Neural progenitor cell (in vitro differentiated cells): ENCODE measurements around the gene RANGAP1. TPM values are rescaled to one million over a fixed set of nuclear protein-coding genes. Genes with fewer than 3 reads are reported as not detected.
"Not testable (repeated sequence)": the region's sequence is repeated elsewhere in the genome, so short reads cannot be mapped to it uniquely, and the experiment has no call there.

ENCODE experiments used
- DNase-seq: peaks from one replicate; pipeline ENCODE4 v3.0.0-alpha.2; 2016; ENCODE audit warnings: low spot score
- H2AFZ ChIP-seq: fragments of 200-600 bp; sonication (generic); replicated peaks from 2 replicates; pipeline ENCODE4 v1.6.1; 2016; ENCODE audit warnings: antibody characterized with exemption
- H3F3A ChIP-seq: fragments of 200-600 bp; sonication (generic); 2 replicates; pipeline ENCODE4 v1.6.1; 2016; ENCODE audit warnings: antibody characterized with exemption, low read depth
- H3K27ac ChIP-seq: fragments of 200-600 bp; sonication (generic); 2 replicates; pipeline ENCODE4 v1.5.1; 2016; ENCODE audit warnings: mild to moderate bottlenecking
- H3K27me3 ChIP-seq: fragments of 200-600 bp; sonication (generic); 2 replicates; pipeline ENCODE4 v1.6.1; 2016; ENCODE audit warnings: mild to moderate bottlenecking, moderate library complexity
- H3K36me3 ChIP-seq: fragments of 200-600 bp; sonication (generic); 2 replicates; pipeline ENCODE4 v1.5.1; 2016
- H3K4me1 ChIP-seq: fragments of 200-600 bp; sonication (generic); 2 replicates; pipeline ENCODE4 v1.6.1; 2016; ENCODE audit warnings: mixed run types
- H3K4me2 ChIP-seq: fragments of 200-600 bp; sonication (generic); 2 replicates; pipeline ENCODE4 v1.6.1; 2016
- H3K4me3 ChIP-seq: fragments of 200-600 bp; sonication (generic); 2 replicates; pipeline ENCODE4 v1.5.1; 2016
- H3K79me2 ChIP-seq: fragments of 200-600 bp; sonication (generic); 2 replicates; pipeline ENCODE4 v1.6.1; 2016; ENCODE audit warnings: low read depth
- H3K9ac ChIP-seq: fragments of 200-600 bp; sonication (generic); 2 replicates; pipeline ENCODE4 v1.6.1; 2016
- H3K9me3 ChIP-seq: fragments of 200-600 bp; sonication (generic); 2 replicates; pipeline ENCODE4 v1.5.1; 2016; ENCODE audit warnings: low read depth
- H4K20me1 ChIP-seq: fragments of 200-600 bp; sonication (generic); 2 replicates; pipeline ENCODE4 v1.6.1; 2016; ENCODE audit warnings: low read depth
- H3K27ac Mint-ChIP-seq: 3 replicates; pipeline ENCODE4 v1.8.0; 2021; ENCODE audit warnings: mixed read lengths
- H3K27me3 Mint-ChIP-seq: 2 replicates; pipeline ENCODE4 v1.8.0; 2022; ENCODE audit warnings: low read depth, mild to moderate bottlenecking, inconsistent platforms, moderate library complexity, mixed read lengths; ENCODE audit not compliant: insufficient read depth
- H3K36me3 Mint-ChIP-seq: 3 replicates; pipeline ENCODE4 v1.8.0; 2021; ENCODE audit warnings: mixed read lengths
- H3K4me1 Mint-ChIP-seq: 3 replicates; pipeline ENCODE4 v1.8.0; 2021; ENCODE audit warnings: mixed read lengths
- H3K4me3 Mint-ChIP-seq: 3 replicates; pipeline ENCODE4 v1.8.0; 2021; ENCODE audit warnings: mild to moderate bottlenecking, moderate library complexity, mixed read lengths
- H3K9me3 Mint-ChIP-seq: 3 replicates; pipeline ENCODE4 v1.8.0; 2020; ENCODE audit warnings: mixed read lengths
- CTCF ChIP-seq: fragments of 200-600 bp; sonication (generic); IDR thresholded peaks from 2 replicates; pipeline ENCODE4 v1.5.1; 2017; ENCODE audit warnings: antibody characterized with exemption, mild to moderate bottlenecking
- EZH2 ChIP-seq: fragments of 200-600 bp; sonication (generic); IDR thresholded peaks from 2 replicates; pipeline ENCODE4 v1.6.1; 2017; ENCODE audit warnings: antibody characterized with exemption, mild to moderate bottlenecking, moderate library complexity
- EZH2phosphoT487 ChIP-seq: fragments of 200-600 bp; sonication (generic); IDR thresholded peaks from 2 replicates; pipeline ENCODE4 v1.6.1; 2017; ENCODE audit warnings: antibody characterized with exemption
- total RNA-seq: library from RNA; depleted of rRNA; stranded (reverse); fragments of >200 nt; gene quantifications from 2 replicates; pipeline ENCODE4 v1.2.3, GENCODE V29; 2015; ENCODE audit warnings: low replicate concordance

The RANGAP1 gene
- total RNA-seq, 1 donor from 2014 or later, result 53.4 TPM

GRCh38 chr22:41262250-41262765 is 23.7 kb downstream of the RANGAP1 start:
- no peak overlapping the region for H2AFZ ChIP-seq
- H3K36me3 ChIP-seq, result peaks cover 5% of the 10 kb centered on the region
- H3K4me3 ChIP-seq, result no peak overlapping the region
- Mint-ChIP-seq H3K9me3 (no peaks in the 10 kb centered on the region), H3K36me3 (peaks cover 32% of the 10 kb centered on the region), H3K27ac (no peak overlapping the region), H3K4me3 (no peak overlapping the region), H3K4me1 (peaks cover 3% of the 10 kb centered on the region), H3K27me3 (peaks cover 2% of the 10 kb centered on the region)
- H3K9ac ChIP-seq, result no peak overlapping the region
- no peaks in the 10 kb centered on the region for H3K79me2 ChIP-seq
- DNase-seq, result no peak
- peaks cover 6% of the 10 kb centered on the region for H4K20me1 ChIP-seq
- no peak overlapping the region for H3K27ac ChIP-seq
- no peaks in the 10 kb centered on the region for H3K9me3 ChIP-seq
- no peaks in the 10 kb centered on the region for H3F3A ChIP-seq
- H3K4me2 ChIP-seq, result no peak overlapping the region
- TF ChIP-seq EZH2phosphoT487 (no peak), CTCF (no peak)
- peaks cover 7% of the 10 kb centered on the region for H3K4me1 ChIP-seq
- H3K27me3 ChIP-seq, result no peaks in the 10 kb centered on the region

GRCh38 chr22:41261541-41262249 is 24.3 kb downstream of the RANGAP1 start:
- TF ChIP-seq CTCF (no peak), EZH2 (no peak), EZH2phosphoT487 (no peak)
- H3K36me3 ChIP-seq, result peaks cover 5% of the 10 kb centered on the region

GRCh38 chr22:41260871-41261270 is 25.1 kb downstream of the RANGAP1 start:
- no peaks in the 10 kb centered on the region for H3K9me3 Mint-ChIP-seq
- no peak overlapping the region for H3K4me3 Mint-ChIP-seq
- peaks cover 5% of the 10 kb centered on the region for H3K36me3 ChIP-seq
- no peak for TF ChIP-seq CTCF
- no peak for TF ChIP-seq EZH2phosphoT487
- no peak for TF ChIP-seq EZH2
- H3K27me3 Mint-ChIP-seq, result peaks cover 2% of the 10 kb centered on the region
- H2AFZ ChIP-seq, result no peak overlapping the region
- H3K4me2 ChIP-seq, result no peak overlapping the region
- peaks cover 36% of the 10 kb centered on the region for H3K36me3 Mint-ChIP-seq
- no peak for DNase-seq
- H3F3A ChIP-seq, result no peaks in the 10 kb centered on the region
- no peak overlapping the region for H3K9ac ChIP-seq
- H3K4me1 Mint-ChIP-seq, result peaks cover 3% of the 10 kb centered on the region
- no peak overlapping the region for H3K27ac ChIP-seq
- no peak overlapping the region for H3K4me3 ChIP-seq
- peaks cover 9% of the 10 kb centered on the region for H3K4me1 ChIP-seq
- H3K27ac Mint-ChIP-seq, result no peak overlapping the region
- H4K20me1 ChIP-seq, result peaks cover 5% of the 10 kb centered on the region
- H3K27me3 ChIP-seq, result no peaks in the 10 kb centered on the region
- no peaks in the 10 kb centered on the region for H3K79me2 ChIP-seq
- no peaks in the 10 kb centered on the region for H3K9me3 ChIP-seq

More at GRCh38 chr22:41261541-41262249, 24.3 kb downstream of the RANGAP1 start:
- Mint-ChIP-seq H3K27me3 (peaks cover 2% of the 10 kb centered on the region), H3K27ac (no peak overlapping the region), H3K9me3 (no peaks in the 10 kb centered on the region), H3K36me3 (peaks cover 38% of the 10 kb centered on the region), H3K4me1 (peaks cover 6% of the 10 kb centered on the region), H3K4me3 (no peak overlapping the region)
- no peak overlapping the region for H3K4me3 ChIP-seq
- H3K9ac ChIP-seq, result no peak overlapping the region
- H3K27ac ChIP-seq, result no peak overlapping the region
- no peaks in the 10 kb centered on the region for H3K79me2 ChIP-seq
- peaks cover 9% of the 10 kb centered on the region for H3K4me1 ChIP-seq
- no peak overlapping the region for H2AFZ ChIP-seq
- H4K20me1 ChIP-seq, result peaks cover 8% of the 10 kb centered on the region
- H3K27me3 ChIP-seq, result no peaks in the 10 kb centered on the region
- no peak for DNase-seq
- no peaks in the 10 kb centered on the region for H3K9me3 ChIP-seq
- no peaks in the 10 kb centered on the region for H3F3A ChIP-seq
- no peak overlapping the region for H3K4me2 ChIP-seq

- not testable (repeated sequence) for H3K27ac Mint-ChIP-seq, H3K4me2 ChIP-seq, H3K4me1 ChIP-seq, H3K4me3 Mint-ChIP-seq, H3K4me3 ChIP-seq, H3K36me3 ChIP-seq, H3F3A ChIP-seq, H3K9ac ChIP-seq, H3K27me3 ChIP-seq, H3K4me1 Mint-ChIP-seq, H3K79me2 ChIP-seq, H2AFZ ChIP-seq, H3K9me3 ChIP-seq, H3K9me3 Mint-ChIP-seq, DNase-seq, H3K27me3 Mint-ChIP-seq, H3K27ac ChIP-seq, H4K20me1 ChIP-seq
- peaks cover 30% of the 10 kb centered on the region for H3K36me3 Mint-ChIP-seq
Observed at GRCh38 chr22:41259756-41260155, 26.2 kb downstream of the RANGAP1 start.
